Immature natural killer cell (primary cell): Measurements from ENCODE around the gene DDX3X. TPM values are rescaled to one million over a fixed set of nuclear protein-coding genes. Genes with fewer than 3 reads are reported as not detected.

Experiments used
- DNase-seq, 3 donors: peaks; one replicate each; pipeline ENCODE4 v3.0.0; 2022; ENCODE audit warnings: mixed read lengths in 1 of 3
- H3K27ac Mint-ChIP-seq, 6 donors: one replicate each; pipeline ENCODE4 v1.8.0; 2020; ENCODE audit warnings: mixed read lengths in 6 of 6, mild to moderate bottlenecking in 5 of 6, inconsistent platforms in 4 of 6, moderate library complexity in 3 of 6
- H3K27me3 Mint-ChIP-seq, 3 donors: one replicate each; pipeline ENCODE4 v1.8.0; 2020 to 2021; ENCODE audit warnings: low read depth in 3 of 3, mild to moderate bottlenecking in 3 of 3, mixed read lengths in 3 of 3, moderate library complexity in 3 of 3, inconsistent platforms in 1 of 3
- H3K36me3 Mint-ChIP-seq, 3 donors: one replicate each; pipeline ENCODE4 v1.8.0; 2020; ENCODE audit warnings: mixed read lengths in 3 of 3, inconsistent platforms in 2 of 3, mild to moderate bottlenecking in 2 of 3
- H3K4me1 Mint-ChIP-seq, 2 donors: one replicate each; pipeline ENCODE4 v1.8.0; 2020; ENCODE audit warnings: inconsistent platforms in 2 of 2, mild to moderate bottlenecking in 2 of 2, mixed read lengths in 2 of 2, moderate library complexity in 1 of 2
- H3K4me3 Mint-ChIP-seq, 5 donors: one replicate each; pipeline ENCODE4 v1.8.0; 2020; ENCODE audit warnings: mild to moderate bottlenecking in 5 of 5, mixed read lengths in 5 of 5, inconsistent platforms in 3 of 5, moderate library complexity in 3 of 5
- H3K9me3 Mint-ChIP-seq, 6 donors: one replicate each; pipeline ENCODE4 v1.8.0; 2020; ENCODE audit warnings: mild to moderate bottlenecking in 6 of 6, mixed read lengths in 6 of 6, inconsistent platforms in 4 of 6, moderate library complexity in 3 of 6
- polyA plus RNA-seq, 3 donors: library from polyadenylated mRNA; unstranded; fragments of 300-500 nt; fragmentation: Illumina TruSeq; gene quantifications; one replicate each; pipeline ENCODE4 v1.2.3, GENCODE V29; 2021

DDX3X gene
- polyA plus RNA-seq, 3 donors from 2014 or later, result 113 to 214 (median 160) TPM

- Mint-ChIP-seq H3K4me1 (peaks cover 77 to 79% of the 10 kb centered on the region in 2 donors), H3K4me3 (peak overlapping the region; percentile 98 to 100 (median 99)), H3K36me3 (peaks cover 0 to 21% (median 14%) of the 10 kb centered on the region in 3 donors), H3K27ac (peak overlapping the region; percentile 100), H3K9me3 (peaks cover 0 to 4% (median 0%) of the 10 kb centered on the region in 6 donors), H3K27me3 (peaks cover 33 to 41% (median 39%) of the 10 kb centered on the region in 3 donors)
- peak; percentile 88 to 92 (median 90) for DNase-seq
Measured at GRCh38 chrX:41334363-41335197, 618 bp downstream of the DDX3X start.

GRCh38 chrX:41335198-41335957, 1.4 kb downstream of the DDX3X start:
- H3K9me3 Mint-ChIP-seq, result peaks cover 0 to 4% (median 0%) of the 10 kb centered on the region in 6 donors
- H3K27ac Mint-ChIP-seq, result peak overlapping the region; percentile 100
- peaks cover 78 to 81% of the 10 kb centered on the region in 2 donors for H3K4me1 Mint-ChIP-seq
- H3K4me3 Mint-ChIP-seq, result peak overlapping the region; percentile 98 to 100 (median 99)
- H3K36me3 Mint-ChIP-seq, result peaks cover 0 to 27% (median 15%) of the 10 kb centered on the region in 3 donors
- DNase-seq, result no peak
- H3K27me3 Mint-ChIP-seq, result peaks cover 33 to 43% (median 39%) of the 10 kb centered on the region in 3 donors

GRCh38 chrX:41335958-41336331, 2.0 kb downstream of the DDX3X start:
- Mint-ChIP-seq H3K36me3 (peaks cover 0 to 31% (median 15%) of the 10 kb centered on the region in 3 donors), H3K4me3 (peak overlapping the region; percentile 98 to 100 (median 99)), H3K27me3 (peaks cover 33 to 43% (median 39%) of the 10 kb centered on the region in 3 donors), H3K4me1 (peaks cover 78 to 81% of the 10 kb centered on the region in 2 donors), H3K9me3 (peaks cover 0 to 4% (median 0%) of the 10 kb centered on the region in 6 donors), H3K27ac (peak overlapping the region; percentile 100)
- peak in 2 of 3 donors; percentile 22 to 27 for DNase-seq

- peaks cover 0 to 36% (median 15%) of the 10 kb centered on the region in 3 donors for H3K36me3 Mint-ChIP-seq
- DNase-seq, result peak in 2 of 3 donors; percentile 19 to 20
- H3K27me3 Mint-ChIP-seq, result peaks cover 33 to 48% (median 43%) of the 10 kb centered on the region in 3 donors
- peak overlapping the region; percentile 100 for H3K27ac Mint-ChIP-seq
- H3K4me3 Mint-ChIP-seq, result peak overlapping the region; percentile 98 to 100 (median 99)
- peaks cover 0 to 4% (median 0%) of the 10 kb centered on the region in 6 donors for H3K9me3 Mint-ChIP-seq
- peaks cover 78 to 81% of the 10 kb centered on the region in 2 donors for H3K4me1 Mint-ChIP-seq
Measured at GRCh38 chrX:41336447-41336846, 2.5 kb downstream of the DDX3X start.

GRCh38 chrX:41337140-41337539, 3.2 kb downstream of the DDX3X start:
- H3K27me3 Mint-ChIP-seq, result peaks cover 33 to 51% (median 42%) of the 10 kb centered on the region in 3 donors
- peaks cover 76 to 81% of the 10 kb centered on the region in 2 donors for H3K4me1 Mint-ChIP-seq
- DNase-seq, result peak in 2 of 3 donors; percentile 15 to 23
- H3K27ac Mint-ChIP-seq, result peak overlapping the region; percentile 100
- peaks cover 0 to 4% (median 0%) of the 10 kb centered on the region in 6 donors for H3K9me3 Mint-ChIP-seq
- peaks cover under 1 to 41% (median 16%) of the 10 kb centered on the region in 3 donors for H3K36me3 Mint-ChIP-seq
- peak overlapping the region; percentile 98 to 100 (median 99) for H3K4me3 Mint-ChIP-seq

- Mint-ChIP-seq H3K9me3 (peaks cover 0 to 2% (median 0%) of the 10 kb centered on the region in 6 donors), H3K27ac (peak overlapping the region; percentile 60 to 100 (median 74)), H3K4me1 (peaks cover 75 to 83% of the 10 kb centered on the region in 2 donors), H3K4me3 (peak overlapping the region; percentile 42 to 100 (median 71)), H3K36me3 (peaks cover 7 to 48% (median 26%) of the 10 kb centered on the region in 3 donors), H3K27me3 (peaks cover 23 to 52% (median 34%) of the 10 kb centered on the region in 3 donors)
- DNase-seq, result no peak
Measured at GRCh38 chrX:41338436-41338835, 4.5 kb downstream of the DDX3X start.

- Mint-ChIP-seq H3K27ac (peak overlapping the region in 4 of 6 donors; percentile 8 to 100 (median 82)), H3K27me3 (peaks cover 16 to 51% (median 33%) of the 10 kb centered on the region in 3 donors), H3K9me3 (no peaks in the 10 kb centered on the region)
Measured at GRCh38 chrX:41339148-41339547, 5.2 kb downstream of the DDX3X start.

GRCh38 chrX:41344053-41344452, 10.1 kb downstream of the DDX3X start:
- peaks cover 37 to 72% of the 10 kb centered on the region in 2 donors for H3K4me1 Mint-ChIP-seq
- no peaks in the 10 kb centered on the region for H3K9me3 Mint-ChIP-seq
- H3K27me3 Mint-ChIP-seq, result peaks cover 6 to 65% (median 31%) of the 10 kb centered on the region in 3 donors
- no peak overlapping the region for H3K4me3 Mint-ChIP-seq
- no peak for DNase-seq
- H3K36me3 Mint-ChIP-seq, result peaks cover 19 to 85% (median 61%) of the 10 kb centered on the region in 3 donors
- H3K27ac Mint-ChIP-seq, result peak overlapping the region in 4 of 6 donors; percentile 10 to 75 (median 66)

More at GRCh38 chrX:41339148-41339547, 5.2 kb downstream of the DDX3X start:
- Mint-ChIP-seq H3K36me3 (peaks cover 12 to 54% (median 32%) of the 10 kb centered on the region in 3 donors), H3K4me3 (peak overlapping the region; percentile 23 to 100 (median 51)), H3K4me1 (peaks cover 74 to 90% of the 10 kb centered on the region in 2 donors)
- no peak for DNase-seq

GRCh38 chrX:41347186-41347585, 13.2 kb downstream of the DDX3X start:
- no peak overlapping the region for H3K4me3 Mint-ChIP-seq

GRCh38 chrX:41348551-41348950, 14.6 kb downstream of the DDX3X start:
- DNase-seq, result peak in 1 of 3 donors; percentile 6
- H3K9me3 Mint-ChIP-seq, result no peaks in the 10 kb centered on the region

More at GRCh38 chrX:41347186-41347585, 13.2 kb downstream of the DDX3X start:
- peak overlapping the region in 4 of 6 donors; percentile 2 to 63 (median 41) for H3K27ac Mint-ChIP-seq
- H3K9me3 Mint-ChIP-seq, result no peaks in the 10 kb centered on the region
- DNase-seq, result peak in 2 of 3 donors; percentile 18
- peaks cover 16 to 75% (median 41%) of the 10 kb centered on the region in 3 donors for H3K27me3 Mint-ChIP-seq
- peaks cover 10 to 51% of the 10 kb centered on the region in 2 donors for H3K4me1 Mint-ChIP-seq
- peaks cover 18 to 70% (median 68%) of the 10 kb centered on the region in 3 donors for H3K36me3 Mint-ChIP-seq

GRCh38 chrX:41350150-41350975, 16.4 kb downstream of the DDX3X start:
- Mint-ChIP-seq H3K36me3 (peaks cover 6 to 45% (median 43%) of the 10 kb centered on the region in 3 donors), H3K9me3 (no peaks in the 10 kb centered on the region), H3K27ac (peak overlapping the region in 5 of 6 donors; percentile 5 to 86 (median 43)), H3K4me3 (no peak overlapping the region), H3K27me3 (peaks cover 16 to 67% (median 32%) of the 10 kb centered on the region in 3 donors), H3K4me1 (peaks cover 10 to 47% of the 10 kb centered on the region in 2 donors)
- DNase-seq, result peak in 2 of 3 donors; percentile 12 to 38

More at GRCh38 chrX:41348551-41348950, 14.6 kb downstream of the DDX3X start:
- peaks cover 7 to 54% of the 10 kb centered on the region in 2 donors for H3K4me1 Mint-ChIP-seq
- peak overlapping the region in 3 of 6 donors; percentile 39 to 77 (median 58) for H3K27ac Mint-ChIP-seq
- H3K27me3 Mint-ChIP-seq, result peaks cover 16 to 76% (median 37%) of the 10 kb centered on the region in 3 donors
- no peak overlapping the region for H3K4me3 Mint-ChIP-seq
- peaks cover 12 to 63% (median 59%) of the 10 kb centered on the region in 3 donors for H3K36me3 Mint-ChIP-seq

GRCh38 chrX:41350976-41351569, 17.1 kb downstream of the DDX3X start:
- no peaks in the 10 kb centered on the region for H3K9me3 Mint-ChIP-seq
- H3K27me3 Mint-ChIP-seq, result peaks cover 16 to 60% (median 32%) of the 10 kb centered on the region in 3 donors
- peak overlapping the region; percentile 42 to 86 (median 68) for H3K27ac Mint-ChIP-seq
- no peak overlapping the region for H3K4me3 Mint-ChIP-seq
- no peak for DNase-seq
- H3K4me1 Mint-ChIP-seq, result peaks cover 10 to 46% of the 10 kb centered on the region in 2 donors
- peaks cover 6 to 39% (median 39%) of the 10 kb centered on the region in 3 donors for H3K36me3 Mint-ChIP-seq
